A673 (cell line): Measurements from ENCODE around the gene TEX10. TPM values are rescaled to one million over a fixed set of nuclear protein-coding genes. Genes with fewer than 3 reads are reported as not detected.

ENCODE experiments used
- BruUV-seq: library from RNA; stranded (reverse); fragments of 400-500 nt; replicated peaks from 2 replicates; lab custom pipeline; 2021; lab: Mats Ljungman, UMichigan
- CTCF ChIA-PET: fragments of 300-600 bp; sonication (Branson Sonifier 250); formaldehyde crosslinking; loops from one replicate; lab custom pipeline; 2022; ENCODE audit warnings: antibody characterized with exemption; lab: Charles Lee
- POLR2A ChIA-PET: fragments of 300-600 bp; sonication (Branson Sonifier 250); formaldehyde crosslinking; loops from one replicate; lab custom pipeline; 2022; ENCODE audit warnings: antibody characterized with exemption; ENCODE audit not compliant: low non-redundant PET; lab: Charles Lee
- DNase-seq: peaks from one replicate; pipeline ENCODE4 v3.0.0-alpha.2; 2015; ENCODE audit warnings: low spot score
- H3K27ac ChIP-seq: fragments of 200-600 bp; sonication (generic); 2 replicates; pipeline ENCODE4 v1.5.1; 2016; ENCODE audit warnings: mixed run types, low read depth, mild to moderate bottlenecking, mixed read lengths, antibody characterized with exemption, low read length; ENCODE audit not compliant: poor library complexity, severe bottlenecking
- H3K27me3 ChIP-seq: fragments of 200-600 bp; sonication (generic); replicated peaks from 2 replicates; pipeline ENCODE4 v1.6.1; 2017; ENCODE audit warnings: mixed run types, low read depth, mild to moderate bottlenecking, mixed read lengths, antibody characterized with exemption, low read length; ENCODE audit not compliant: insufficient read depth, poor library complexity
- H3K36me3 ChIP-seq: fragments of 200-600 bp; sonication (generic); 2 replicates; pipeline ENCODE4 v1.6.1; 2016; ENCODE audit warnings: mixed run types, mild to moderate bottlenecking, mixed read lengths, antibody characterized with exemption, low read length; ENCODE audit not compliant: insufficient read depth, poor library complexity, severe bottlenecking
- H3K4me1 ChIP-seq: fragments of 200-600 bp; sonication (generic); 2 replicates; pipeline ENCODE4 v1.6.1; 2017; ENCODE audit warnings: mixed run types, mild to moderate bottlenecking, mixed read lengths, antibody characterized with exemption, low read length; ENCODE audit not compliant: insufficient read depth, poor library complexity, severe bottlenecking
- H3K4me3 ChIP-seq: fragments of 200-600 bp; sonication (generic); 2 replicates; pipeline ENCODE4 v1.5.1; 2016; ENCODE audit warnings: low read depth, mixed run types, mild to moderate bottlenecking, mixed read lengths, low read length; ENCODE audit not compliant: poor library complexity, severe bottlenecking
- H3K9me3 ChIP-seq: fragments of 200-600 bp; sonication (generic); 2 replicates; pipeline ENCODE4 v1.6.1; 2016; ENCODE audit warnings: mixed run types, low read depth, mild to moderate bottlenecking, mixed read lengths, antibody characterized with exemption, low read length; ENCODE audit not compliant: poor library complexity, severe bottlenecking
- EZH2 ChIP-seq: fragments of 200-600 bp; sonication (generic); IDR thresholded peaks from 2 replicates; pipeline ENCODE4 v1.6.1; 2017; ENCODE audit warnings: borderline replicate concordance, low read depth, mild to moderate bottlenecking, mixed read lengths, antibody characterized with exemption, low read length; ENCODE audit not compliant: poor library complexity, severe bottlenecking
- intact Hi-C: fragments of 100-400 bp; cut with micrococcal nuclease; formaldehyde crosslinking; loops from one replicate; pipeline ENCODE4 v1.10.0; 2022; ENCODE audit not compliant: unreplicated experiment
- total RNA-seq: library from RNA; stranded (reverse); gene quantifications from 2 replicates; pipeline ENCODE4 v1.2.3, GENCODE V29; 2021
- TF ChIP-seq, protein P1 (sequence below): fragments of 300-800, 200-600 bp; sonication (generic); conservative IDR thresholded peaks from 2 replicates; pipeline ENCODE4 v1.5.1; 2017; ENCODE audit warnings: low read depth, mild to moderate bottlenecking, antibody characterized with exemption, low read length, moderate library complexity, mixed read lengths

TEX10 gene
- total RNA-seq, 1 experiment from 2014 or later = 46.7 TPM

DNA sequence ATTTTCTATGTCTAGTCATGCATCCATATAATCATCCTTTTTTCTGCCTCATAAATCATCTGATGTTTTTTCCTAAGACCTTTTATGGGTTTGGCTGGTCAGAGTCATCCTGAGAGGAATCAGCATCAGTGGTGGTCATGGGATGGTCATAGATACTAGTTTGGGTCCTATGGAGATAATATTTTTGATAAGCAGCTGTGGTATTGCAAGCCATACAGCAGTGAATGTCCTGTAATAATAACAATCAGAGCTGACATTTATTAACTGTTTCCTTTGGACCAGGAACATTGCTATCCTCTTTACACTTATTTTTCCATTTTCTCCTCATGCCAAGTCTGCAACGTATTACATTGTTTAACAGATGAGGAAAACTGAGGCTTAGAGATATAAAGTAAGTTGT is 83.1 kb downstream of the TEX10 start:
- no peak for DNase-seq
- BruUV-seq = no TSS peak
- POLR2A ChIA-PET = no interaction called here

DNA sequence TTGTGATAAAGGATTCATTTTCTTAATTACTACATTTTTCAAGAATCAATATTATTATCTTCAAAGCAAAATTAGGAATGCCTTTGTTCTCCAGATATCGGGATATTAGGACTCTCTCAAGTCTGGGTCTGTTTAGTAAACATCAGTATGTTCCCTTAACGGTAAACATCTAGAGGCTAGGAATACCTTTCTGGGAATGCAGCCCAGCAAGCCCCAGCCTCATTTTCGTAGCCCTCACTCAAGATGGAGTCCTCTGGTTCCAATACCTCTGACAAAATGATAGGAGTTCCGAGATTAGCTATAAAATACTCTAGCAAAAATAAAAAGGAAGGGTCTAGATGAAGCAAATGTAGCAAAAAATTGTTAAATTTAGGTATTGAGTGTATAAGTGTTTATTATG is 84.5 kb downstream of the TEX10 start:
- Histone ChIP-seq H3K27me3 (no peaks in the 10 kb centered on the region), H3K9me3 (no peaks in the 10 kb centered on the region), H3K4me1 (no peaks in the 10 kb centered on the region), H3K27ac (no peak overlapping the region), H3K4me3 (no peak overlapping the region), H3K36me3 (peaks cover 3% of the 10 kb centered on the region)
- no peak for DNase-seq
- no peak for TF ChIP-seq EZH2
- TF ChIP-seq, protein P1, sequence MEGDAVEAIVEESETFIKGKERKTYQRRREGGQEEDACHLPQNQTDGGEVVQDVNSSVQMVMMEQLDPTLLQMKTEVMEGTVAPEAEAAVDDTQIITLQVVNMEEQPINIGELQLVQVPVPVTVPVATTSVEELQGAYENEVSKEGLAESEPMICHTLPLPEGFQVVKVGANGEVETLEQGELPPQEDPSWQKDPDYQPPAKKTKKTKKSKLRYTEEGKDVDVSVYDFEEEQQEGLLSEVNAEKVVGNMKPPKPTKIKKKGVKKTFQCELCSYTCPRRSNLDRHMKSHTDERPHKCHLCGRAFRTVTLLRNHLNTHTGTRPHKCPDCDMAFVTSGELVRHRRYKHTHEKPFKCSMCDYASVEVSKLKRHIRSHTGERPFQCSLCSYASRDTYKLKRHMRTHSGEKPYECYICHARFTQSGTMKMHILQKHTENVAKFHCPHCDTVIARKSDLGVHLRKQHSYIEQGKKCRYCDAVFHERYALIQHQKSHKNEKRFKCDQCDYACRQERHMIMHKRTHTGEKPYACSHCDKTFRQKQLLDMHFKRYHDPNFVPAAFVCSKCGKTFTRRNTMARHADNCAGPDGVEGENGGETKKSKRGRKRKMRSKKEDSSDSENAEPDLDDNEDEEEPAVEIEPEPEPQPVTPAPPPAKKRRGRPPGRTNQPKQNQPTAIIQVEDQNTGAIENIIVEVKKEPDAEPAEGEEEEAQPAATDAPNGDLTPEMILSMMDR = no peak
- intact Hi-C loops = no loop called here
- POLR2A ChIA-PET = no interaction called here
- CTCF ChIA-PET = no interaction called here
- BruUV-seq = no TSS peak

More for the DNA sequence above, 83.1 kb downstream of the TEX10 start:
- Histone ChIP-seq H3K4me1 (no peaks in the 10 kb centered on the region), H3K36me3 (peaks cover 3% of the 10 kb centered on the region), H3K9me3 (no peaks in the 10 kb centered on the region), H3K27me3 (no peaks in the 10 kb centered on the region), H3K4me3 (no peak overlapping the region), H3K27ac (no peak overlapping the region)
- TF ChIP-seq EZH2 = no peak
- TF ChIP-seq, protein P1 = no peak
- CTCF ChIA-PET = no interaction called here
- intact Hi-C loops = no loop called here

DNA sequence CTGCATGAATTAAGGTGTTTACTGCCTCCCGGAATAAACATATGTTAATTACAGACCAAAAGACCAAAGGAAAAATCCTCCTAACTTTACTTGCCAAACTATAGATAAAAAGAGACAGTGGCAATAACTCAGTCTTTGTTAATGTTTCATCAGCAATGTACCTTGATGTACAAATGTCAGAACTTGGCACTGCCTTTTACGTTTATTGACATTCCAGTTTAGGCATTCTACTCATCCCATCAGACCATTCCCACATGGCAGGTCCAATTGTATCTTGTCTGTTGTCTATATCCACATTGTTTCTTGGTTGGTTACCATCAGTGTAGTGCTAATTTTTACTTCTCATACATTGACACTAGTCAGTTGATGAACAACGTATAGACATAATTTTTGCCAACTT is 85.5 kb downstream of the TEX10 start:
- TF ChIP-seq, protein P1 = no peak
- TF ChIP-seq EZH2 = no peak
- H3K4me3 ChIP-seq = no peak overlapping the region
- ChIA-PET POLR2A (no interaction called here), CTCF (no interaction called here)
- no peaks in the 10 kb centered on the region for H3K4me1 ChIP-seq
- intact Hi-C loops = no loop called here
- DNase-seq = no peak
- H3K27ac ChIP-seq = no peak overlapping the region
- H3K9me3 ChIP-seq = no peaks in the 10 kb centered on the region
- BruUV-seq = no TSS peak
- H3K27me3 ChIP-seq = no peaks in the 10 kb centered on the region
- H3K36me3 ChIP-seq = no peaks in the 10 kb centered on the region

Other genes with a start within 250 kb of the TEX10 start
- 44.7 and 52.9 TPM in 2 replicates for gene MSANTD3, start 74.2 kb upstream of the TEX10 start, total RNA-seq
- gene TMEFF1, start 120.2 kb upstream of the TEX10 start, total RNA-seq = 19.1 and 25.2 TPM in 2 replicates
- 3.9 and 5.0 TPM in 2 replicates for gene CAVIN4, start 225.1 kb upstream of the TEX10 start, total RNA-seq